ENCODE data around the gene GATA3. TPM values are rescaled to one million over a fixed set of nuclear protein-coding genes. Genes with fewer than 3 reads are reported as not detected.

Gene GATA3
- polyA plus RNA-seq, 4 donors = 3.6 to 118 (median 89.6) TPM

DNA sequence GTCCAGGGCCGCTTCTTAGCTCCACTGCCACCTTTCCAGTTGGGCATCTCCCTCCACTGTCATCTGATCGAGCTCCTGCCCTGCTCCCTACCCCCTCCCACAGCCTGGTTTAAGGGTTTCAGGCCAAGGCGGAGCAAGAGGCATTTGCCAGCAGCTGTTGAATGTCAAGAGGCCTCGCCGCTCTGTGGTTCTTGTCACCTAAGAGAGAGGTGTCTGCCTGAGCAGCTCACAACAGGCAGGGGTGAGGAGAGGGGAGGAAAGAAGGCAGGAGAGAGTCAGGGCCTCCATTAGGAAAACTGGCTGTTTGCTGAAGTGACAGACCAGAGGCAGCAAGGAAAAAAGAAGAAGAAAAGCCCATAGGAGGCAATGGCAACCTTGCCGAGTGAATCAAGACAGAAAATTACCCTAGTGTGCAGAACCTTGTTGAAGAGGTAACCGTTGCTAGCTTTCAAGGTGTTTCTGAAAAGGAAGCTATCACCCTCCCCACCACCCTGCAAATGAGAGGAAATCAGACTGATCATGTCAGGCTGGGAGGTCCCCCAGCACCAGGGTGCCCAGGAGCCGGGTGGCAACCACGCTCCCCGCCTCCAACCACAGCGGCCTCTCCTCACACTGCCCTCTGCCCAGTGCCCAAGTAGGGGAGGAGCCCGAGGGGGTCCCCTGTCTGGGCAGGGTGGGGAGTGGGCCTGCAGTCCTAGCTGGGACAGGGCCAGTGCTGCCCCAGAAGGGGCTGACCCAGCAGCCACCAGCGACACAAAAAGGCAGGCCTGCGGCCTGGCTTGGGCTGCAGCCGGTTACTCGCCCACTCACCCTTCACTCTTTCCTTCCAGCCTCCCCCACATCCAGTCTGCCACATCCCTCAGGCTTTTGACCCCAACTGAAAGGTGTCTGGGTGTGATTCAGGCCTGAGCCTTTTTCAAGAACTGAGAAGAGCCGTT lies 7.1 kb downstream of the GATA3 start:
- no peak for DNase-seq (ENCODE audit: low read depth in 4 of 4, low spot score in 3 of 4)

DNA sequence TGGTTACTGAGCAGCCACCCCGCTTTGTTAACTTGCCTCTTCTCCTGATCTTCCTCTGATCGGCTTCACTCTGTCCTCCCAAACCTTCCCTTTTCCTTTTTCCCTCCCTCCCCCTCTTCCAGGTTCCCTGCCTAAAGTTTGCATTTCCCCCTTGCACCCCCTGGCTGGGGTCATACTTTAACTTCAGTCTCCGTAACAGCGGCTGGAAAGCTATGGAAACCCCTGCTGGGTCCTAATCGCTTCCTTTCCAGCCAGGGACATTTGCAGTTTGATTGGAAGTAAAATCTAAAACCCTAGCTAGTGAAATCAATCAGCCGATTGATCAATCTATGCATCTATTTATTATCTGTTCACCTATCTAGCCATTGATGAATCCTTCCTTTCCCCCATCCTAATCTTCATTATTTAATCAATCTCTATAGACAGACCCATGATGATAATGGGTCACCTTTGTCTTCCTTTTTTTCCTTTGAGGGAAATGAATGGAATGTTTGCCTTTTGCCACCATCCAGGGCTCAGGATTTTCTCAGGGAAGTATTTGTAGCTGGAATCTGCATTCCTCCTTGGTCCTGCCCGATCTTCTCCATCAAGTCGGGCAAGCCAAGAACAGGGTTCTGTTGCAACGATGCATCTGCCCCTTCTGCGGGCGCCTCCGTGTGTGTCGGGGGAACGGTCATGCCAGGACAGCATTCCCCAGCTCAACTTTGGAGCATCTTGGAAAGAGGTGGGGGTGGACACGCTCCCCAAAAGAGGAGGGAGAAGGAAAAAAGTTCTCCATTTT lies 8.8 kb downstream of the GATA3 start:
- DNase-seq (ENCODE audit: low read depth in 4 of 4, low spot score in 3 of 4) = no peak

DNA sequence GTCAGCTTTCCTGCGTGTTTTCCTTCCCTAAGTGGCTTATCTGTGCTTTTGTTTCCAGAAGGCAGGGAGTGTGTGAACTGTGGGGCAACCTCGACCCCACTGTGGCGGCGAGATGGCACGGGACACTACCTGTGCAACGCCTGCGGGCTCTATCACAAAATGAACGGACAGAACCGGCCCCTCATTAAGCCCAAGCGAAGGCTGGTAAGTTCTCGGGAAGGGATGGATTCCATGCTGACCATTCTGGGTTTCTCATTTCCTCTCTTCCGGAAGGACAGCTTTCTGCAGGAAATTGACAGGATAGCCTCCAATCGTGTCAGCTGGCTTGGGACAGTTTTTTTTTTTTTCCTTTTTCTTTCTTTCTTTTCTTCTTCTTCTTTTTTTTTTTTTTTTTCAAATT lies 9.4 kb downstream of the GATA3 start:
- no peak for DNase-seq (ENCODE audit: low read depth in 4 of 4, low spot score in 3 of 4)

DNA sequence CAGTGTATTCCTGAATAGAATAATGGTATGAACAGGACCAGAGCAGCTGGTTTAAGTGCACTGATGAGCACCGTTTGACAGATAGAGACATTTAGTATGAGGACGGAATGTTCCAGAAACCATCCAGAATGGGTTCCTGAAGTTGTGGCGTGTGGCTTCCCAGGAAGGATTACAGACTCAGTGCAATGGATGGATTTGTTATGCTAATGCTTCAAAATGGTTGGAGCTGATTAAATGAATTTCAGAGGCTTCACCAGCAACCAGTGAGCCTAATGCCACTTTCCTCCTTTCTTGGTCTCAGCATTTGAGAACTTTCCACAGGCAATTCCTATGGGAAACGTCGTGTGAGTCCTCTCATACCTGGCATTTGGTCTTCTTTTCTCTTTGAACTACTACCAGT lies 9.9 kb downstream of the GATA3 start:
- DNase-seq (ENCODE audit: low read depth in 4 of 4, low spot score in 3 of 4) = no peak

DNA sequence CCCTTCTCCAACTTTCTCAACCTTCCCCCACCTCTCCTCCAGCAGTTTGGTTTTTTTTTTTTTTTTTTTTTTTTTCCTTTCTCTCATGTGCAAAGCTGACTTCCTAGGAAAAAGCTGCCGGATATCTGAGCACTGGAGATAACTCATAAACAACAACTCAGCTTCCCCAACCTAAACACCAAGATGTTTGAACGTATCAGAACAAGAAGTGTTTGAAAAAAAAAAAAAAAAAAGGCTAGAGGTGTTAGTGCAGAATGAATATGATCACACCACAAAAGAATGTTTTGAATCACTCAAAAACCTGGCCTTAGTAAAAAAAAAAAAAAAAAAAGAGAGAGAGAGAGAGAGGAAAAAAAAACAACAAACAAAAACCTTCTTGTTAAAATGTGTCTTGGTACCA lies 11.2 kb downstream of the GATA3 start:
- DNase-seq (ENCODE audit: low read depth in 4 of 4, low spot score in 3 of 4) = no peak

DNA sequence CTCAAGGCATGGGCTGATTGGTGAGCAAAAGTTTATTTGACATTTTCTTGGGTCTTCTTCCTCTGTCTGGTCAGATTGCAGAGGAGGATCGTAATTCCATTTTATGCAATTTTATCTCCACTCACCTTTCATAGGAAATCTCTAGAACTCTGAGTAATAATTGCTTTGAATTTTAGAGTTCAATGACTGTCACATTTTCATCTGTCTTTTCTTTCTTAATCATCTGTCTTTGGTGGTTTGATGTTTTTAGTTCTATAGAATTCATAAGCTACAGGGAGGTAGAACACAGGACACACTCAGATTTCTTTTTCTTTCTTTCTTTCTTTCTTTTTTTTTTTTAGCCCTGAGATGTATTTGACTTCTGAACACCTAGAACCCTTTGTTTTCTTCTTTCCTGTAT lies 11.6 kb downstream of the GATA3 start:
- DNase-seq (ENCODE audit: low read depth in 4 of 4, low spot score in 3 of 4) = no peak

DNA sequence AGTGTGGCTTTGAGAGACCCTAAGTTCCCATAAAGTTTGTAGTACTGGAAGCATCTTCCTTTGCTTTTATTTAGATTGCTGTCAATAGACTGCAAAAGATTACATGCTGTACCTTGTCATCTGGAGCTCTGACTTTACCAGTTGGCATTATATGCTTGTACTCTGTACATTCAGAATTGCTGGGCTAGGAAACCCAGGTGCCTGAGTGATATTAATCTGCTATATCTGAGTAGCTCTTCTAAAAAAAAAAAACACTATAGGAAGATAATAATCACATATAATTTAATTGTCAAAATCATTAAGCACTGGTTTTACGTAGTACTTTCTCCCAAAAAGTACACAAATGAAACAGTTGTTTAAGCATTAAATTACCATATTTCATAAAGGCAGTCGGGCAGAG lies 12.3 kb downstream of the GATA3 start:
- no peak for DNase-seq (ENCODE audit: low read depth in 4 of 4, low spot score in 3 of 4)

DNA sequence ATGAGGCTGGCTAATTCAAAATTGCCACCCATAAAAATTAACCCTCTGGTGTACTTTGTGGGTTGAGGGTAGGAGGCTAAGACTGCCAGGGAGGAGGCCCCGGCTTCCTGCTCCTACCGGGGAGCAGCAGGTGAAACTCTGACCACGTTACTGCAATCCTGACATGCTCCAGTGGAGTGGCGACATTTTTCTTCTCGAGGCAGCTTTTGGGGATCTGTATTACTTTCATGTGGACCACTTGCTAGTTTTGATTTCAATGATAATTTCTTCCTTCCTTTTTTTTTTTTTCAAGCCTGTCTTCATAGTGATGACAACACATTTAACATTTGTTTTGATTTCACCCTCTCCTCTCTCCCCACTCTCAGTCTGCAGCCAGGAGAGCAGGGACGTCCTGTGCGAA lies 14.6 kb downstream of the GATA3 start:
- no peak for DNase-seq (ENCODE audit: low read depth in 4 of 4, low spot score in 3 of 4)

DNA sequence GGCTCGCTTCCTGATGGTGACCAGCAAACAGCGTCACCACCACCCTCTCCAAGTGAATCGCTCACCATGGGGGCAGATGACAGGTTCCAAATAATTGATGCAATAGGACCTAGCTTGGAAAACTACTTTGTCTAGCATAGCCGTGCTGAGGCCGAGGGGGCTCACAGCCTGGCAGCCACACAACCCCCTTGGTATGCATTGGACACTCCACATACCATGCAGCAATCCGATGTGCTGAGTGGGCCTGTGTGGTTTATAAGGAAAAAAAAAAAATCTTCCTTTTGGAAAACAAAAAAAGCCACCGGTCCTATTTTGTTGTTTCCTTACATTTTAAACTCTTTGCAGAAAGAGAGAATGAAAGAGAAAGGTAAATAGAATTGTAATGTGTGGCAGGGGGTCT lies 15.1 kb downstream of the GATA3 start:
- no peak for DNase-seq (ENCODE audit: low read depth in 4 of 4, low spot score in 3 of 4)

DNA sequence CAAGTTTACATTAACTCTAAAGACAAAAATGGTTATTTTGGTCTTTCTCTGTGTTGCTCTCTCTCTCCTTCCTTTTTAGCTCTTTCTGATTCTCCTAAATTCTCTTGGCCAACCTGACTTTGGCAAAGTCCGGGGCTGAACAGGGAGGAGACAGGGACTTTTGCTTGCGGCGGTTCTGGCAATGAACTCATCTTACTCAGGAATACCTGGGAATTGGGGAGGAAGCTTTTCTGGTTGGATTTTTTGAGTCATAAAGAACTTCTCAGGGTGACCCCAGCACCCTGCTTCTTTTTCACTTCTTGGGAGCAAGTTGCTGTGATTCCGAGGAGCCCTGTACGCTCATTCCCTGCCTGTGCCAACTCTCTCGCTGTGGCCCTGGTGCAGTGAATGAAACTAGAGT lies 16.0 kb downstream of the GATA3 start:
- DNase-seq (ENCODE audit: low read depth in 4 of 4, low spot score in 3 of 4) = no peak

DNA sequence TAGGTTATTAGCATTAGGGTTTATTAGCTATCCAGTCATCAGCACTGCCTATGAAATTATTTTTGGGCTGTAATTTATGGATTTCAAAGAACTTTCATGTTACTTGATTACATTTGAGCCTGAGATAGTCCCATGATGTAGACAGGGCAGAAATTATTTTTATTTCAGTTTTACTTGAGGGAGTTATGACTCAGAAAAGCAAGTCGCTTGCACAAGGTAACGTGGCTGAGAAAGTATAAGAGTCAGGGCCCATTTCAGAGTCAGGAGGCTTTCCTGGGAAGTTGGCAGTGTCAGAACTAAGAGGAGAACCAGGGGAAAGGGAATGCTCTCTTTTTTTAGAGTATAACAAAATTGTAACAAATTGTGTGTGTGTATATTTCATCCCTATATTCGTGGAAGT lies 16.5 kb downstream of the GATA3 start:
- no peak for DNase-seq (ENCODE audit: low read depth in 4 of 4, low spot score in 3 of 4)

DNA sequence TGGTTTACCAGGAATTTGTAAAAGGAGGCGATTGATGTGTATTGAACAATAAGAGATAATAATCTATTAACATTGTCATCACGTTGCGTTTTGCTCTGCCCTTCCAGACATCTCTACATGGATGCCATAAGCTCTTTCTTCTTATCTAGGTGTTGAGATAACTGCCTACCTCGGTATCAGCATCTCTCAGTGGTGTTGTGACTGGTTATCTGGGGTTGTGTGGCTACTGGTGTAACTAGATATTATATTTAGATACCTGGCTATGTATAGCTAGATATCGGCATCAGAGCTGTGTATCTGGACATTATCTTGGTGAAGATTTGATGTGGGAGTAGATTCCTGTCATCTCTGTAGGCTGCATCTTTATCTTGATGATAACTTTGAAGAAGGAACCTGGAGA lies 17.2 kb downstream of the GATA3 start:
- no peak for DNase-seq (ENCODE audit: low read depth in 4 of 4, low spot score in 3 of 4)

DNA sequence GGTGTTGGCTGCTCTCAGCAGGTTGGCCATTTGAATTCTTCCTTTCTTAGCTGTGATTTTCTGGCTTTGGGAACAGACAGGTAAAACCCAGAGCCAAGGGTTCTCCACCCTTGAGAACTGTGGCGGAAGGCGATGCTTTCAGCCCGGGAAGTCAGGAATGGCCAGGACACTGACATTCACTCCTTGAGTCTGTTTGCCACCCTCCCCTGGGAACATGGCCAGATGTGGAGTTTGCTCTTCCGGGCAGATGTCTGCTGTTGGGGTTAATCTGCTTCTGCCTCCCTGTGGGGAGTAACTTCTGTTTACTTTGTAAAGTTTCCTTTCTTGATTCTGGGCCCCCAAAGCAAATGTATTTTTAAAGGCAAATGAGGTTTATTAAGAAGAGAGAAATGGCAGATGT lies 17.7 kb downstream of the GATA3 start:
- no peak for DNase-seq (ENCODE audit: low read depth in 4 of 4, low spot score in 3 of 4)

DNA sequence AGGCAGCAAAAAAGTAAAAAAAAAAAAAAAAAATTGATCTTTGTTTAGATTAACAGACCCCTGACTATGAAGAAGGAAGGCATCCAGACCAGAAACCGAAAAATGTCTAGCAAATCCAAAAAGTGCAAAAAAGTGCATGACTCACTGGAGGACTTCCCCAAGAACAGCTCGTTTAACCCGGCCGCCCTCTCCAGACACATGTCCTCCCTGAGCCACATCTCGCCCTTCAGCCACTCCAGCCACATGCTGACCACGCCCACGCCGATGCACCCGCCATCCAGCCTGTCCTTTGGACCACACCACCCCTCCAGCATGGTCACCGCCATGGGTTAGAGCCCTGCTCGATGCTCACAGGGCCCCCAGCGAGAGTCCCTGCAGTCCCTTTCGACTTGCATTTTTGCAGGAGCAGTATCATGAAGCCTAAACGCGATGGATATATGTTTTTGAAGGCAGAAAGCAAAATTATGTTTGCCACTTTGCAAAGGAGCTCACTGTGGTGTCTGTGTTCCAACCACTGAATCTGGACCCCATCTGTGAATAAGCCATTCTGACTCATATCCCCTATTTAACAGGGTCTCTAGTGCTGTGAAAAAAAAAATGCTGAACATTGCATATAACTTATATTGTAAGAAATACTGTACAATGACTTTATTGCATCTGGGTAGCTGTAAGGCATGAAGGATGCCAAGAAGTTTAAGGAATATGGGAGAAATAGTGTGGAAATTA lies 19.4 kb downstream of the GATA3 start:
- no peak for DNase-seq (ENCODE audit: low read depth in 4 of 4, low spot score in 3 of 4)

DNA sequence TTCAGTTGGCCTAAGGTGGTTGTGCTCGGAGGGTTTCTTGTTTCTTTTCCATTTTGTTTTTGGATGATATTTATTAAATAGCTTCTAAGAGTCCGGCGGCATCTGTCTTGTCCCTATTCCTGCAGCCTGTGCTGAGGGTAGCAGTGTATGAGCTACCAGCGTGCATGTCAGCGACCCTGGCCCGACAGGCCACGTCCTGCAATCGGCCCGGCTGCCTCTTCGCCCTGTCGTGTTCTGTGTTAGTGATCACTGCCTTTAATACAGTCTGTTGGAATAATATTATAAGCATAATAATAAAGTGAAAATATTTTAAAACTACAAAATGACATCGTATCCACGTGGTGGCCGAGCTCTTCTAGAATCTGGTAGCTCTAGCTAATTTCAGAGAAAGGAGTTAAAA lies 20.4 kb downstream of the GATA3 start:
- DNase-seq (ENCODE audit: low read depth in 4 of 4, low spot score in 3 of 4) = no peak

DNA sequence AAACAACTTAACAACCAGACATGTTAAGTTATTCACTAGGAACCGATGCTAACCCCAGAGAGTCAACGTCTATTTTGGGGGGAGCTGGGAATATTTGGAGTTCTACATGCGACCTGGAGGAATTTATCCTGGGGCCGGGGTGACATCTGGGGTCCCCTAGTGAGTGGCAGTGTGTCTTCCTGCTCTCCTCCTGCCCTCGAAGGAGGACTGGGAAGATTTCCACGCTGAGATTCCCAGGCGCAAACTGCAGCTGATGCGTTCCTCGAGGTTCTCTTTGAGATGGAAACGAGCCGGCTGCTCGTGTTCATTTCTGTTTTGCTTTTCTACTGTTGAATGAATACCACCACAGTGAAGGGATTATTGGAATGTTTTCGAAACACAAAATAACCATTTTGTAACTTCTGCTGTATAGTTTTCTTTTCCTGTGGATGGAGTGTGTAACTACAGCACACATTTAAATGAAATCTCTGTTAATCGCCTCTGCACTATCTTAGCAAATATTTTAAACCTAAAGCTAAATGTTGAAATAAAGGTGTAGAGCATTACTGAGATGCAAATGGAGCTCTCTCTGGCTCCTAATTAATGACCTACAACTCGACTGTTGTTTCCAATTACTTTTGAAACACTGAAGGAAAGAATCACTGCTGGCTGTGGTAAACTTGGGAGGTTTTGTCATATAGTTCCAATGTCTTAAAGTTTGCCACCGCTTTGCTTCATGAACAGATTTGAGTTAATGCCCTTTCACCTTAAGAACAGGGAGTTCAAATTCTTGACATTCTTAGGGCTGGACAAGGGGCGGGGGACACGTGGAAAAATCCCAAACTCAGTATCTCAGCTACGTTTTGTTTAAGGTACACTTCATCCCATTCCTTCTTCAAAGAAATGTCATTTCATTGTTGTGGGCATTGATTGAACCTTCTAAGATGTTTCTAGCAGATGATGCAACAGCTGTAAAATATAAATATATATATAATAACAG lies 21.1 kb downstream of the GATA3 start:
- no peak for DNase-seq (ENCODE audit: low read depth in 4 of 4, low spot score in 3 of 4)

DNA sequence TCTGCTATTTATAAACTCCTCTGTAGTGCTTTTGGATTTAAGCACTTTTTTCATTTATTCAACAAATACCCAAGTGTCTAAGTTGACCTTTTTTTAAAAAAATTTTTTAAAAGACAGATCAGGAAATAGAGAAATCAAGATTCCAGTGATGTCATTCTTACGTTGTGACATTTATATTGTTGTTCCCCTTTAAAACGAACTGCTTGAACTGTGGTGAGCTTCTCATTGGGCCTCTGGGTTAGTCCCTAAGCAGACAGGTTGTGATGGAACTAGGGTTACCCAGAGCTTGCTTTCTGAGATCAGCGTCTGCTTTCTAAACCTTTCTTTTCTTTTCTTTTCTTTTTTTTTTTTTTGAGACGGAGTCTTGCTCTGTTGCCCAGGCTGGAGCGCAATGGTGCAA lies 22.4 kb downstream of the GATA3 start:
- no peak for DNase-seq (ENCODE audit: low read depth in 4 of 4, low spot score in 3 of 4)

DNA sequence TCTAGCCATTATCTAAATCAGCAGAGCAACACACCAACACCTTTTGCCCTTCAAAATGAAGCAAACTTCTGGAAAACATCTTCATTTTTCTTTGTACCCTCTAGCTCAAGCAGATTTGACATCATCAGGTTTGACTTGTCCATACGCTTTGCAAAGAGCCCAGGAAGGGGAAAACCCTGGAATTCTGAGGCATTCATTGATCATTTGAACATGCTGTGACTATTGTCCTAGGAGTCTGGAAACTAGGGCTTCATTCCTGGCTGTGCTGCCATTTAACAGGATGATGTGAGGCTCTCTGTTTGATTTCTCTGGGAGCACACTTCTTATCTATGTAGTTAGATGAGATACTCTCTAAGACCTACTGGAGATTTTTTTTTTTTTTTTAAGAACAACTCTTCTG lies 23.5 kb downstream of the GATA3 start:
- no peak for DNase-seq (ENCODE audit: low read depth in 4 of 4, low spot score in 3 of 4)

DNA sequence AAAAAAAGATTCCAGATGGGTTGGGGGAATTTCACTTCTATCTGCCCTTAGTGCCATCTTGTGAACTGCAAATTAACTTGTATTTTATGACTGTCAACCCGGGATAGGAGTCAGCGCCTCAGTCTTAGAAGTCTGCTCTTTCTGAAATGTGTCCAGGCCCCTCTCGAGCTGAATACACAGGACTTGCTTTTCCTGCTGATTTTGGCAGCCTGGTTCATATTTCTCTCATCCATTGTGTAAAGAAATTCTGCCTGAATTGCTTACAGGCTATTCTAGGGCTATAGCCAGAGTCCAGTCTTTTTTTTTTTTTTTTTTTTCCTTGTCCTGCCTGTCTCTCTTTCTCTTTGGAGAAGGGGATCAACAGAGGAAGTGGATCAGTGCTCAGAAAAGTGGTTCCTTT lies 24.6 kb downstream of the GATA3 start:
- no peak for DNase-seq (ENCODE audit: low read depth in 4 of 4, low spot score in 3 of 4)

DNA sequence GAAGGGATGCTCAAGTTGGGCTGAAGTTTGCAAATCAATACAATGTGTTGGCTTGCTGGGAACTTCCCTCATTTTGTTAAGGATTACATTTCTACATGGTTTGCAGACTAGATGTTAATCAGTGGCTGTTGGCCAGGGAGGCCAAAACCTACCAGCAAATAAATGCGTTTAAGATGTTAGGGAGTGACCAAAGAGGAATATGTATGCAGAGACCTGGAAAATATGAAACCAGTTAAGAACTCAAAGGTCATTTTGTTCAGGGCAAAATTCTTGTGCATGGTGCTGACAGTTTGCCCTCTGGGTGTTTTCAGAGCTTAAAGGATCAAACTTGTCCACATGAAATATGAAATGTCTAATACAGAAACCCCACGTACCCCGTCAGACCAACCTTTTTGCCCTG lies 30.3 kb downstream of the GATA3 start:
- no peak for DNase-seq (ENCODE audit: low read depth in 4 of 4, low spot score in 3 of 4)

All from left renal pelvis (tissue), 4 donors.